ENCODE data around the gene CLDN20. TPM values are rescaled to one million over a fixed set of nuclear protein-coding genes. Genes with fewer than 3 reads are reported as not detected.

Gene CLDN20
- total and polyA plus RNA-seq, 2 of the 4 experiments (the other 2 are of a cell fraction): not detected

- Histone ChIP-seq H3K9me3 (ENCODE audit: control insufficient read depth, insufficient read depth, low read length) (no peaks in the 10 kb centered on the region), H3K18ac (ENCODE audit: low read depth, low read length) (no peak overlapping the region), H3K4me3 (ENCODE audit: insufficient read depth, low read depth, low read length) (no peak overlapping the region), H3K56ac (ENCODE audit: extremely low read depth, insufficient read depth, low read length) (no peak overlapping the region), H3K4ac (ENCODE audit: low read depth, low read length) (no peak overlapping the region), H2AFZ (replicated peaks; ENCODE audit: low read length, poor library complexity) (no peak overlapping the region), H3K79me1 (ENCODE audit: low read depth in 1 of 2, low read length in 2 of 2) (no peaks in the 10 kb centered on the region), H4K20me1 (ENCODE audit: insufficient read depth, low read length) (no peaks in the 10 kb centered on the region), H3K4me2 (ENCODE audit: low read depth, low read length) (no peak overlapping the region), H2BK15ac (ENCODE audit: low read depth, low read length) (no peak overlapping the region), H2AK5ac (ENCODE audit: low read depth, low read length) (no peak overlapping the region), H2AK9ac (replicated peaks; ENCODE audit: low read depth, low read length, poor library complexity) (no peak overlapping the region), H3K9me1 (ENCODE audit: insufficient read depth, low read length) (peaks cover 1% of the 10 kb centered on the region; the same call in 1 of the 2 replicates), H3K9ac (ENCODE audit: low read depth, low read length) (no peak overlapping the region), H2BK20ac (ENCODE audit: low read depth, low read length) (no peak overlapping the region), H4K5ac (ENCODE audit: low read depth, low read length) (no peak overlapping the region), H3K4me1 (ENCODE audit: control insufficient read depth, insufficient read depth, low read length) (peaks cover 4% of the 10 kb centered on the region; the same call in 1 of the 2 replicates), H2BK5ac (ENCODE audit: low read depth, low read length, poor library complexity, severe bottlenecking) (no peak overlapping the region), H3K27me3 (ENCODE audit: control insufficient read depth, insufficient read depth, low read length) (no peaks in the 10 kb centered on the region), H3K23ac (ENCODE audit: low read depth, low read length) (no peak overlapping the region), H3K14ac (replicated peaks; ENCODE audit: low read depth, low read length) (no peak overlapping the region), H2BK120ac (ENCODE audit: low read depth, low read length) (no peak overlapping the region), H4K8ac (ENCODE audit: low read depth in 2 of 2, low read length in 2 of 2) (no peak overlapping the region), H3K27ac (ENCODE audit: insufficient read depth, low read length) (no peak overlapping the region), H4K91ac (ENCODE audit: insufficient read depth, low read depth, low read length) (no peak overlapping the region), H3K36me3 (ENCODE audit: control insufficient read depth, insufficient read depth, low read length) (no peaks in the 10 kb centered on the region)
- WGBS, 2 experiments (ENCODE audit: extremely low coverage in 2 of 2, insufficient read length in 1 of 2): no CpG with 5 or more reads among the region's 7 CpGs
- intact Hi-C loops (cut with micrococcal nuclease) (no loop called here), in situ Hi-C loops (cut with MboI; ENCODE audit: low sequenced_read_pairs) (no loop called here), dilution Hi-C loops (cut with HindIII; ENCODE audit: low sequenced_read_pairs, unreplicated experiment) (no loop called here)
- ChIA-PET POLR2A (ENCODE audit: unreplicated experiment) (no interaction called here), CTCF (no interaction called here)
- TF ChIP-seq FOS (IDR thresholded peaks at IDR 0.05; ENCODE audit: low read depth, low read length) (no peak), CEBPB (IDR thresholded peaks at IDR 0.05; ENCODE audit: low read depth, low read length) (no peak), BHLHE40 (IDR thresholded peaks at IDR 0.05; ENCODE audit: low read depth, low read length) (no peak), RFX5 (IDR thresholded peaks at IDR 0.05; ENCODE audit: low read depth, low read length) (no peak), SMC3 (IDR thresholded peaks at IDR 0.05; ENCODE audit: low read depth, low read length) (no peak), USF2 (IDR thresholded peaks at IDR 0.05; ENCODE audit: low read depth, low read length) (no peak), CHD1 (IDR thresholded peaks at IDR 0.05; ENCODE audit: low read depth, low read length) (no peak), RCOR1 (IDR thresholded peaks at IDR 0.05; ENCODE audit: insufficient replicate concordance, low read length) (no peak), MXI1 (IDR thresholded peaks at IDR 0.05; ENCODE audit: borderline replicate concordance, low read depth, low read length) (no peak), NFE2L2 (IDR thresholded peaks at IDR 0.05; ENCODE audit: low read depth, low read length) (no peak), RAD21 (IDR thresholded peaks at IDR 0.05; ENCODE audit: low read length) (no peak), MAFK (IDR thresholded peaks at IDR 0.05; ENCODE audit: low read depth, low read length) (no peak), CTCF (conservative IDR thresholded peaks at IDR 0.05; ENCODE audit: low read depth, low read length) (no peak), MAZ (IDR thresholded peaks at IDR 0.05; ENCODE audit: borderline replicate concordance, low read depth, low read length) (no peak)
- ATAC-seq (ENCODE audit: low read depth): no peak
- BruUV-seq (replicated peaks): no TSS peak
- DNase-seq: no peak
These were observed 44.5 kb upstream of the CLDN20 start for GRCh38 chr6:155219299-155219698.

Measured in IMR-90 (cell line).